NT2/D1 (cell line): ENCODE data around the gene PLXNA2.

Source experiments
- DNase-seq: peaks from one replicate; pipeline ENCODE4 v3.0.0-alpha.2; 2011; ENCODE audit warnings: low read depth, low spot score
- H3K27me3 ChIP-seq: 2 replicates; pipeline ENCODE4 v1.6.0; 2011; ENCODE audit warnings: mild to moderate bottlenecking; ENCODE audit not compliant: insufficient read length, insufficient read depth
- H3K36me3 ChIP-seq: 2 replicates; pipeline ENCODE4 v1.6.1; 2011; ENCODE audit warnings: mild to moderate bottlenecking, low read length, mixed read lengths; ENCODE audit not compliant: insufficient read depth, insufficient read length
- H3K4me1 ChIP-seq: 2 replicates; pipeline ENCODE4 v1.5.1; 2011; ENCODE audit not compliant: insufficient read depth, insufficient read length
- H3K4me3 ChIP-seq: 2 replicates; pipeline ENCODE4 v1.5.1; 2011; ENCODE audit warnings: low read depth; ENCODE audit not compliant: insufficient read length
- H3K9ac ChIP-seq: 2 replicates; pipeline ENCODE4 v1.6.0; 2011; ENCODE audit warnings: low read depth; ENCODE audit not compliant: insufficient read length
- H3K9me3 ChIP-seq: 2 replicates; pipeline ENCODE4 v1.5.1; 2011; ENCODE audit warnings: mild to moderate bottlenecking, low read length; ENCODE audit not compliant: insufficient read depth
- SUZ12 ChIP-seq: IDR thresholded peaks from 2 replicates; pipeline ENCODE4 v1.6.1; 2011; ENCODE audit not compliant: insufficient read length, insufficient read depth; ENCODE audit errors: extremely low read depth
- YY1 ChIP-seq: IDR thresholded peaks from 2 replicates; pipeline ENCODE4 v1.6.1; 2011; ENCODE audit not compliant: insufficient read length, insufficient read depth
- ZNF274 ChIP-seq: IDR thresholded peaks from 2 replicates; pipeline ENCODE4 v1.6.1; 2011; ENCODE audit warnings: mild to moderate bottlenecking, low read depth, low read length

The PLXNA2 gene

DNA sequence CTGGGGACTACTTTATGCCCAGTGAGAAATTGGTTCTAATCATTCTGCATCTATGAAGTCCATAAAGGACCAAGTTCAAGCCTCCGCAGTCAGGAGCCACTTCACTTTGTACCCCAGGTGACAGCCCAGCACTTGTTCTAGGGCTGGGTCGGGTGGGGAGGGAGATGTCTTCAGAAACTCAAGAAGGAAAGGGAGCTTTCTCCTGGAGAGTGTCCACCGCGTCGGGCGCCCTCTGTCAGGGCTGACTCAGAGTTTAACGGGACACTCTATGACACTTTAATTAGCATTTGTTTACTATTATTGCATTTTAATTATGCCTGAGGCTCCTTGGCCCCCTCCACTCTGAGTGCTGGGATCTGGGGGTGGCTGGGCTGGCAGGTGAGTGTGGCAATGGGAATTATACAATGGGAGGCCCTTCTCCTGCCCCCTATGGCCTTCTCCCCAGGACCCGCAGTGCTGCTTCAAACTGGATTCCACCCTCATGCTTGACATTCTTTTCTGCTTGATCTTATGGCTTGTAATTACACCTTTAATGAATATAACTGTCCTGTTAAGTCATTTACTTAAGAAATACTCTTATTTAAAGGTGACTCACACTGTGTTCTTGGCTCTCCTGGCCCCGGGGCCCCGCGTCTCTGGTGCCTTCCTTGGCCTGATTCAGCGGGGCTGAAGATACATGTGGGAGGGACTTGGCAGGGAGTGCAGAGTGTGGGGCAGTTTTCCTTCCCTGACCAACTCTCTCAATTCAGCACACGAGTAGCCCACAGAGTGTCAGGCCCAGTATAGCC is 136.6 kb downstream of the PLXNA2 start:
- H3K36me3 ChIP-seq: peaks cover 5% of the 10 kb centered on the region
- no peak overlapping the region for H3K9ac ChIP-seq
- H3K9me3 ChIP-seq: no peaks in the 10 kb centered on the region
- peaks cover 13% of the 10 kb centered on the region for H3K4me1 ChIP-seq
- DNase-seq: no peak
- no peak overlapping the region for H3K4me3 ChIP-seq
- TF ChIP-seq ZNF274 (no peak), YY1 (no peak), SUZ12 (no peak)
- no peaks in the 10 kb centered on the region for H3K27me3 ChIP-seq

DNA sequence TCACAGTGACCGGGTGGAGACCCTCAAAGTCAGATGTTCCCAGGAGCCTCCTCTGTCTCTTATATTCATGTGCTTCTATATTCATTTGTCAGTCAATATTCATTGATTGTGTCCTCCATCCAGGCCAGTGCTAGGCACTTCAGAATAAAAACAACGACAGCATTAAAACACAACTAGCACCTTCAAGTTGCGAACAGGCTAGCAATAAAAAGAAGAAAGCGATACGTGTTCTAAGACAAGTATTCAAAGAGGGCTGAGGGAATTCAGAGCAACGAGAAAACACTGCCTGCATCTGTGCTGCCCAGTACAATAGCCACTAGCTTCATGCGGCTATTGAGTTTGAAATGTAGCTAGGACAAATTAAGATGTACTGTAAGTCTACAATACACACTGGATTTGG is 138.0 kb downstream of the PLXNA2 start:
- H3K9me3 ChIP-seq: no peaks in the 10 kb centered on the region
- H3K4me3 ChIP-seq: no peak overlapping the region
- TF ChIP-seq SUZ12 (no peak), ZNF274 (no peak), YY1 (no peak)
- no peak overlapping the region for H3K9ac ChIP-seq
- DNase-seq: no peak
- no peaks in the 10 kb centered on the region for H3K27me3 ChIP-seq
- peaks cover 5% of the 10 kb centered on the region for H3K36me3 ChIP-seq
- H3K4me1 ChIP-seq: peaks cover 10% of the 10 kb centered on the region

GRCh38 chr1:208105756-208106155 is 138.4 kb downstream of the PLXNA2 start:
- no peak overlapping the region for H3K4me3 ChIP-seq
- no peaks in the 10 kb centered on the region for H3K9me3 ChIP-seq
- H3K36me3 ChIP-seq: peaks cover 5% of the 10 kb centered on the region
- H3K4me1 ChIP-seq: peaks cover 11% of the 10 kb centered on the region
- no peak overlapping the region for H3K9ac ChIP-seq
- no peaks in the 10 kb centered on the region for H3K27me3 ChIP-seq
- TF ChIP-seq YY1: no peak
- no peak for TF ChIP-seq SUZ12
- TF ChIP-seq ZNF274: no peak
- DNase-seq: no peak

- no peaks in the 10 kb centered on the region for H3K27me3 ChIP-seq
- H3K36me3 ChIP-seq: peaks cover 7% of the 10 kb centered on the region
- no peak for DNase-seq
- no peaks in the 10 kb centered on the region for H3K9me3 ChIP-seq
- H3K4me1 ChIP-seq: peaks cover 6% of the 10 kb centered on the region
- H3K9ac ChIP-seq: no peak overlapping the region
- TF ChIP-seq SUZ12: no peak
- no peak for TF ChIP-seq ZNF274
- no peak for TF ChIP-seq YY1
- H3K4me3 ChIP-seq: no peak overlapping the region
These were observed 140.3 kb downstream of the PLXNA2 start for GRCh38 chr1:208103597-208104513.

DNA sequence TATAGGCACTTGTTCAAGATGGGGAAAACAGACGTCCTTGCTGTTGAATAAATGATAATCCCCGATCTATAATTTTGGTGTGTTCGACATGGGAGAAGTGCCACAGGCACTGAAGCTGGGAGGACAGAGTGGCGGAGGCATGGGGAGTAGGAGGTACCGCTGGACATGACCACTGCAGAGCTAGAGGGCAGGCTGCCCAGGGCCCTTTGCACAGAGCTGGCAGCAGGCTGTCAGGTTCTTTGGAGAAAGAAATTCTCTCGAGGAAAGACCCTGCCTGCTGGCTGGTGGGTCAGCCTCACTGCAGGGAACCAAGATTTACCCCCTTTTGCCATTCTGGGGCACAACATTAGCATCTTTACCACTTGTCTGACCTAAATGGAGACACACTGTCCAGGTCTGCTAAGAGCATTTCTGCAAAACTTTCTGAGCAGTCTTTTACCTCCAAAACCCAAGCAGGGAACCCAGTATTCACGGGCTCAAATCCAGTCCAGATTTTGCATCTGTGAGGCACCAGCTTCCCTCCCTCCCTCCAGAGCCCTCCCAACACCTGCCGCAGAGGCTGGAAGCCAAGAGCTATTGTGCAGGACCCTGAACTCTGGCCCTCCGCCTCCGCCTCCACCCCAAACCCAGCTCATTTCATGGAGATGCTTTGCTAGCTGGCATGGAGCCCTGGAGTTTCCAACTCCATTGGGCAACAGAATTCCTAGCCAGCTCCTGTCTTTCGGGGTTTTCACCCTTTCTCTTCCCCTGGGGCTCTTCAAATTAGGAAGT is 142.3 kb downstream of the PLXNA2 start:
- H3K9ac ChIP-seq: no peak overlapping the region
- H3K27me3 ChIP-seq: no peaks in the 10 kb centered on the region
- TF ChIP-seq SUZ12 (no peak), YY1 (no peak), ZNF274 (no peak)
- no peak for DNase-seq
- H3K4me1 ChIP-seq: peaks cover 5% of the 10 kb centered on the region
- peaks cover 10% of the 10 kb centered on the region for H3K36me3 ChIP-seq
- H3K9me3 ChIP-seq: no peaks in the 10 kb centered on the region
- H3K4me3 ChIP-seq: no peak overlapping the region

GRCh38 chr1:208100906-208101305 is 143.3 kb downstream of the PLXNA2 start:
- peaks cover 14% of the 10 kb centered on the region for H3K36me3 ChIP-seq
- no peak overlapping the region for H3K9ac ChIP-seq
- no peak overlapping the region for H3K4me3 ChIP-seq
- TF ChIP-seq SUZ12 (no peak), YY1 (no peak), ZNF274 (no peak)
- no peaks in the 10 kb centered on the region for H3K9me3 ChIP-seq
- H3K4me1 ChIP-seq: peaks cover 5% of the 10 kb centered on the region
- DNase-seq: no peak
- no peaks in the 10 kb centered on the region for H3K27me3 ChIP-seq
